Measurements from ENCODE around the gene AMPD3. TPM values are rescaled to one million over a fixed set of nuclear protein-coding genes. Genes with fewer than 3 reads are reported as not detected.

AMPD3 gene
- total and polyA plus RNA-seq, 7 donors: 4.2 to 8.1 (median 5.0) TPM

GRCh38 chr11:10528121-10528520, 73.1 kb downstream of the AMPD3 start:
- Histone ChIP-seq H3K4me1 (no peaks in the 10 kb centered on the region), H3K27ac (no peak overlapping the region), H3K27me3 (no peaks in the 10 kb centered on the region), H3K9me3 (no peaks in the 10 kb centered on the region), H3K4me3 (no peak overlapping the region), H3K36me3 (peaks cover 0 to 82% (median 18%) of the 10 kb centered on the region in 4 donors)
- intact Hi-C loops (cut with DNase I): no loop called here
- TF ChIP-seq, protein P1, sequence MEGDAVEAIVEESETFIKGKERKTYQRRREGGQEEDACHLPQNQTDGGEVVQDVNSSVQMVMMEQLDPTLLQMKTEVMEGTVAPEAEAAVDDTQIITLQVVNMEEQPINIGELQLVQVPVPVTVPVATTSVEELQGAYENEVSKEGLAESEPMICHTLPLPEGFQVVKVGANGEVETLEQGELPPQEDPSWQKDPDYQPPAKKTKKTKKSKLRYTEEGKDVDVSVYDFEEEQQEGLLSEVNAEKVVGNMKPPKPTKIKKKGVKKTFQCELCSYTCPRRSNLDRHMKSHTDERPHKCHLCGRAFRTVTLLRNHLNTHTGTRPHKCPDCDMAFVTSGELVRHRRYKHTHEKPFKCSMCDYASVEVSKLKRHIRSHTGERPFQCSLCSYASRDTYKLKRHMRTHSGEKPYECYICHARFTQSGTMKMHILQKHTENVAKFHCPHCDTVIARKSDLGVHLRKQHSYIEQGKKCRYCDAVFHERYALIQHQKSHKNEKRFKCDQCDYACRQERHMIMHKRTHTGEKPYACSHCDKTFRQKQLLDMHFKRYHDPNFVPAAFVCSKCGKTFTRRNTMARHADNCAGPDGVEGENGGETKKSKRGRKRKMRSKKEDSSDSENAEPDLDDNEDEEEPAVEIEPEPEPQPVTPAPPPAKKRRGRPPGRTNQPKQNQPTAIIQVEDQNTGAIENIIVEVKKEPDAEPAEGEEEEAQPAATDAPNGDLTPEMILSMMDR (IDR thresholded peaks at IDR 0.05): no peak
- TF ChIP-seq POLR2A (IDR thresholded peaks at IDR 0.05) (no peak), POLR2AphosphoS5 (IDR thresholded peaks at IDR 0.05) (no peak), EP300 (IDR thresholded peaks at IDR 0.05) (no peak)
- DNase-seq: no peak

DNA sequence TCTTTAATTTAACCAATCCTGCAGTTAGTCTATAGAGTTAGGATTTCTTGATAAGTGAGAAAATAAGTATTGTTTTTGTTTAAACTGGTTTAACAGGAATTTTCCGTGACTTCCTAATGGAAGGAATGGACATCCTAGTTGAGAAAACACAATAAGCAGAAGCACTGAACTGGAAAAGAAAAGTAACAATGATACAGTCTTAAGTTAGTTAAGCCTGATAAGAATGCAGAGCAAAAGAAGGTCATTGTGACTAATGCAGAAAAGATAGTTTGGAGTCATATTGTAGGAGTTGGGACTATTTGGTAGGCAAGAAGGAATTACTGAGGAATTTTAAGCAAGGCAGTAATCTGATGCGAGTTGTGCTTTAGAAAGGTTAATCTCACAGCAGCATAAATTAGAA, 74.2 kb downstream of the AMPD3 start:
- intact Hi-C loops (cut with DNase I): no loop called here

DNA sequence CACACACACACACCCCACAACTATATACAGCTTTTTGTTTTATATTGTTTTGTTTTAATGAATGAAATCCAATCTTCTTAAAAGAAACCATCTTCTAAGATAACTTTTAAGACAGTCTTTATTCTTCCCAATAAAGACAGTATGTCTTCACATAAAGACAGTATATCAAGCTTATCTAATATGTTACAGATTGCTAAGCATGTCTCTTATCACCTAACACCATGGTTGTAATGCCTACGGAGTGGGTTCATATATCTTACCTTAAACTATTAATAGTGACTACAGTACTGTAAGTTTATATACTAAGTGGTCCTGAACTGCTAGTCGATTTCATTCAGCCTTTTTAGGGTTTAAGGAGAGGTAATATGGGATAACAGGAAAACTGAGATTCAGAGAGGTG, 77.5 kb downstream of the AMPD3 start:
- H3K27me3 ChIP-seq: no peaks in the 10 kb centered on the region
- 90 to 92% methylated on average over 2 of the region's 2 CpGs for WGBS, 2 donors
- peaks cover 0 to 60% (median 11%) of the 10 kb centered on the region in 4 donors for H3K36me3 ChIP-seq
- DNase-seq: no peak
- H3K4me1 ChIP-seq: no peaks in the 10 kb centered on the region
- no peaks in the 10 kb centered on the region for H3K9me3 ChIP-seq
- no peak for TF ChIP-seq POLR2A (IDR thresholded peaks at IDR 0.05)
- TF ChIP-seq, protein P1 (IDR thresholded peaks at IDR 0.05): no peak
- no peak for TF ChIP-seq EP300 (IDR thresholded peaks at IDR 0.05)
- TF ChIP-seq POLR2AphosphoS5 (IDR thresholded peaks at IDR 0.05): no peak
- intact Hi-C loops (cut with DNase I): no loop called here
- no peak overlapping the region for H3K27ac ChIP-seq
- no peak overlapping the region for H3K4me3 ChIP-seq

More for the DNA sequence above, 74.2 kb downstream of the AMPD3 start:
- no peaks in the 10 kb centered on the region for H3K9me3 ChIP-seq
- H3K4me1 ChIP-seq: no peaks in the 10 kb centered on the region
- H3K27me3 ChIP-seq: no peaks in the 10 kb centered on the region
- H3K4me3 ChIP-seq: no peak overlapping the region
- WGBS, 2 donors: 94 to 97% methylated on average over 2 of the region's 2 CpGs
- no peak for DNase-seq
- no peak for TF ChIP-seq POLR2A (IDR thresholded peaks at IDR 0.05)
- TF ChIP-seq EP300 (IDR thresholded peaks at IDR 0.05): no peak
- no peak for TF ChIP-seq POLR2AphosphoS5 (IDR thresholded peaks at IDR 0.05)
- TF ChIP-seq, protein P1 (IDR thresholded peaks at IDR 0.05): no peak
- H3K27ac ChIP-seq: no peak overlapping the region
- H3K36me3 ChIP-seq: peaks cover 0 to 91% (median 17%) of the 10 kb centered on the region in 4 donors

DNA sequence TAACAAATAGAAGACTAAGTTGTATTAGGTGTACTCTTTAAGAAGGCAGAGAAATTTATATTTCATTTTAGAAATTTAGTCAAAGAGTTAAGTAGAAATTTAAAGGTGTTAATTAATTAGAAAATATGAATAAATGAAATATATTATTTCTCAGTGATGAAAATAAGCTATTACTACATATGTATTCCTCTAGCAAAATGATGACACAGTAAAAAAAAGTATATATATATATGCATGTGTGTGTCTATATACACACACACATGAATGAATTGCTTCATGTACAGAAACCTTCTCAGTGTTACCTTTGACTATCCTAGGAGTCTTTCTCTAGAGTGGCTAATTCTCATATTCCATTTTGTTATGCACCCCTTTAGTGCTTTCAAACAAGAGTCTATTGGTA, 78.3 kb downstream of the AMPD3 start:
- H3K27me3 ChIP-seq: no peaks in the 10 kb centered on the region
- no peak overlapping the region for H3K27ac ChIP-seq
- H3K4me1 ChIP-seq: no peaks in the 10 kb centered on the region
- no peak overlapping the region for H3K4me3 ChIP-seq
- intact Hi-C loops (cut with DNase I): no loop called here
- no peak for DNase-seq
- H3K36me3 ChIP-seq: peaks cover 0 to 54% (median 10%) of the 10 kb centered on the region in 4 donors
- H3K9me3 ChIP-seq: no peaks in the 10 kb centered on the region
- no peak for TF ChIP-seq POLR2A (IDR thresholded peaks at IDR 0.05)
- no peak for TF ChIP-seq EP300 (IDR thresholded peaks at IDR 0.05)

- peaks cover 0 to 44% (median 8%) of the 10 kb centered on the region in 4 donors for H3K36me3 ChIP-seq
- intact Hi-C loops (cut with DNase I): no loop called here
- H3K4me3 ChIP-seq: no peak overlapping the region
- no peaks in the 10 kb centered on the region for H3K9me3 ChIP-seq
- peaks cover 0 to 1% (median 0%) of the 10 kb centered on the region in 4 donors for H3K4me1 ChIP-seq
- TF ChIP-seq POLR2A (IDR thresholded peaks at IDR 0.05): no peak
- TF ChIP-seq, protein P1 (IDR thresholded peaks at IDR 0.05): no peak
- TF ChIP-seq POLR2AphosphoS5 (IDR thresholded peaks at IDR 0.05): no peak
- no peak for TF ChIP-seq EP300 (IDR thresholded peaks at IDR 0.05)
- no peaks in the 10 kb centered on the region for H3K27me3 ChIP-seq
- no peak overlapping the region for H3K27ac ChIP-seq
- DNase-seq: no peak
- WGBS, 2 donors: 58 to 63% methylated on average over 2 of the region's 2 CpGs
These were observed 79.3 kb downstream of the AMPD3 start for GRCh38 chr11:10534316-10534715.

Data from sigmoid colon (tissue), 7 donors.